Calu3 (cell line): ENCODE results near the gene CFAP300. TPM values are rescaled to one million over a fixed set of nuclear protein-coding genes. Genes with fewer than 3 reads are reported as not detected.

Source experiments
- BruUV-seq: library from RNA; stranded (reverse); fragments of 400-500 nt; replicated peaks from 2 replicates; lab custom pipeline; 2021; lab: Mats Ljungman, UMichigan
- CTCF ChIA-PET: fragments of 300-600 bp; sonication (Branson Sonifier 250); formaldehyde crosslinking; loops from one replicate; lab custom pipeline; 2022; ENCODE audit warnings: antibody characterized with exemption; lab: Charles Lee
- DNase-seq: peaks from one replicate; pipeline ENCODE4 v3.0.0; 2022
- H3K27ac Mint-ChIP-seq: one replicate; pipeline ENCODE4 v1.8.0; 2022; ENCODE audit warnings: mixed read lengths; ENCODE audit not compliant: unreplicated experiment
- H3K27me3 Mint-ChIP-seq: one replicate; pipeline ENCODE4 v1.8.0; 2022; ENCODE audit warnings: mixed read lengths; ENCODE audit not compliant: unreplicated experiment
- H3K36me3 Mint-ChIP-seq: one replicate; pipeline ENCODE4 v1.8.0; 2022; ENCODE audit warnings: mild to moderate bottlenecking, moderate library complexity, mixed read lengths; ENCODE audit not compliant: insufficient read depth, unreplicated experiment
- H3K4me1 Mint-ChIP-seq: one replicate; pipeline ENCODE4 v1.8.0; 2022; ENCODE audit warnings: mild to moderate bottlenecking, low read depth, mixed read lengths; ENCODE audit not compliant: unreplicated experiment
- H3K4me3 Mint-ChIP-seq: one replicate; pipeline ENCODE4 v1.8.0; 2022; ENCODE audit warnings: mild to moderate bottlenecking, low read depth, moderate library complexity, mixed read lengths; ENCODE audit not compliant: unreplicated experiment
- H3K9me3 Mint-ChIP-seq: one replicate; pipeline ENCODE4 v1.8.0; 2022; ENCODE audit warnings: low read depth, mixed read lengths; ENCODE audit not compliant: unreplicated experiment
- intact Hi-C: fragments of 100-400 bp; cut with micrococcal nuclease; formaldehyde crosslinking; loops from one replicate; pipeline ENCODE4 v1.10.0; 2022; ENCODE audit not compliant: unreplicated experiment
- total RNA-seq: library from RNA; stranded (reverse); gene quantifications from 2 replicates; pipeline ENCODE4 v1.2.3, GENCODE V29; 2022
- TF ChIP-seq, protein P1 (sequence below): fragments of 200-600 bp; IDR thresholded peaks from one replicate; pipeline ENCODE4 v1.8.0; 2022; ENCODE audit warnings: antibody characterized with exemption; ENCODE audit not compliant: unreplicated experiment

The CFAP300 gene
- total RNA-seq, 1 experiment from 2014 or later: 2.9 TPM

- Mint-ChIP-seq H3K9me3 (no peaks in the 10 kb centered on the region), H3K4me3 (peak overlapping the region; percentile 15), H3K4me1 (peaks cover 43% of the 10 kb centered on the region), H3K36me3 (peaks cover 24% of the 10 kb centered on the region), H3K27me3 (no peaks in the 10 kb centered on the region), H3K27ac (peak overlapping the region; percentile 15)
- BruUV-seq: no TSS peak
- CTCF ChIA-PET: no interaction called here
- TF ChIP-seq, protein P1, sequence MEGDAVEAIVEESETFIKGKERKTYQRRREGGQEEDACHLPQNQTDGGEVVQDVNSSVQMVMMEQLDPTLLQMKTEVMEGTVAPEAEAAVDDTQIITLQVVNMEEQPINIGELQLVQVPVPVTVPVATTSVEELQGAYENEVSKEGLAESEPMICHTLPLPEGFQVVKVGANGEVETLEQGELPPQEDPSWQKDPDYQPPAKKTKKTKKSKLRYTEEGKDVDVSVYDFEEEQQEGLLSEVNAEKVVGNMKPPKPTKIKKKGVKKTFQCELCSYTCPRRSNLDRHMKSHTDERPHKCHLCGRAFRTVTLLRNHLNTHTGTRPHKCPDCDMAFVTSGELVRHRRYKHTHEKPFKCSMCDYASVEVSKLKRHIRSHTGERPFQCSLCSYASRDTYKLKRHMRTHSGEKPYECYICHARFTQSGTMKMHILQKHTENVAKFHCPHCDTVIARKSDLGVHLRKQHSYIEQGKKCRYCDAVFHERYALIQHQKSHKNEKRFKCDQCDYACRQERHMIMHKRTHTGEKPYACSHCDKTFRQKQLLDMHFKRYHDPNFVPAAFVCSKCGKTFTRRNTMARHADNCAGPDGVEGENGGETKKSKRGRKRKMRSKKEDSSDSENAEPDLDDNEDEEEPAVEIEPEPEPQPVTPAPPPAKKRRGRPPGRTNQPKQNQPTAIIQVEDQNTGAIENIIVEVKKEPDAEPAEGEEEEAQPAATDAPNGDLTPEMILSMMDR: no peak
- intact Hi-C loops: loop anchor here (5.0 kb wide), 1 partner anchor 38 kb away; no protein-coding TSS in a partner anchor
- DNase-seq: no peak
Observed at GRCh38 chr11:102118937-102119336, 71.7 kb downstream of the CFAP300 start.

DNA sequence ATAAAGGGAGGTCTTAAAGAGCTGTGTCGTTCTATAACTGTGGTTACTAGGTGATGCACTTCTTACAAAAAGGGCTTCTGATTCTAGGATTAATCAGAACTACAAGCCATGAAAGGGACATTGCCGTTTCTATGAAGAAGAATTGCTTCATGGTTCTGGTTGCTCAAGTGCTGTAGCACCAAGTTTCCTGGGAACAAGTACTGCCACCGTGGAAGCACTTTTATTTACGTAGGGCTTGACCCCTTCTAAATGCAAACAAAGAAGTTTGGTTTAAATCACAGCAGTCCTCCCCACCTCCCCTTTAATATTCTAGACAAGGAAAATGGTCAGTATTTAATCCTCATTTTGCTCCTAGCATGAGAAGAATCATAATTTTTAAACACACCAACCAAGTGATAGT is 72.8 kb downstream of the CFAP300 start:
- no peaks in the 10 kb centered on the region for H3K9me3 Mint-ChIP-seq
- H3K4me3 Mint-ChIP-seq: peak overlapping the region; percentile 39
- CTCF ChIA-PET: interaction anchor here (0.6 to 1.8 kb wide), 2 partner anchors 52 to 112 kb away, joined by 6 to 7 read pairs; no protein-coding TSS in a partner anchor
- intact Hi-C loops: loop anchor here (5.0 kb wide), 1 partner anchor 37 kb away; no protein-coding TSS in a partner anchor
- H3K27ac Mint-ChIP-seq: peak overlapping the region; percentile 71
- peaks cover 20% of the 10 kb centered on the region for H3K36me3 Mint-ChIP-seq
- peaks cover 38% of the 10 kb centered on the region for H3K4me1 Mint-ChIP-seq
- BruUV-seq: no TSS peak
- H3K27me3 Mint-ChIP-seq: no peaks in the 10 kb centered on the region
- DNase-seq: no peak
- TF ChIP-seq, protein P1: no peak

- H3K4me1 Mint-ChIP-seq: peaks cover 34% of the 10 kb centered on the region
- no peaks in the 10 kb centered on the region for H3K9me3 Mint-ChIP-seq
- no TSS peak for BruUV-seq
- intact Hi-C loops: no loop called here
- no peaks in the 10 kb centered on the region for H3K27me3 Mint-ChIP-seq
- H3K4me3 Mint-ChIP-seq: peak overlapping the region; percentile 39
- H3K27ac Mint-ChIP-seq: peak overlapping the region; percentile 71
- CTCF ChIA-PET: interaction anchor here (0.6 to 1.8 kb wide), 3 partner anchors 21 to 113 kb away, joined by 3 to 7 read pairs (median 6); no protein-coding TSS in a partner anchor
- H3K36me3 Mint-ChIP-seq: peaks cover 20% of the 10 kb centered on the region
- TF ChIP-seq, protein P1: no peak
- no peak for DNase-seq
Observed at GRCh38 chr11:102120437-102120973, 73.3 kb downstream of the CFAP300 start.

DNA sequence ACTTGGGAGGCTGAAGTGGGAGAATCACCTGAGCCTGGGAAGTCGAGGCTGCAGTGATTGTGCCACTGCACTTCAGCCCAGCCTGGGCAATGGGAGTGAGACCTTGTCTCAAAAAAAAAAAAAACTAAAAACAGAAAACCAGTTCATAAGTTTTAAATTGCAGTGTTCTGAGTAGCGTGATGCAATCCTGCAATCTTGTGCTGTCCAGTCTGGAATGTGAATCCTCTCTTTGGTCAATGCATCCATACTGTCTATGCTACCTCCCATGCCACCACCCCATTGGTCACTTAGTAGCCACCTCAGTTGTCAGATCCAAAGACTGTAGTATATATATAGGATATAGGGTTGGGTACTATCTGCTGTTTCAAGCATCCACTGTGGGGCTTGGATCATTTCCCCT is 74.1 kb downstream of the CFAP300 start:
- intact Hi-C loops: no loop called here
- no peaks in the 10 kb centered on the region for H3K9me3 Mint-ChIP-seq
- no peaks in the 10 kb centered on the region for H3K27me3 Mint-ChIP-seq
- H3K36me3 Mint-ChIP-seq: peaks cover 17% of the 10 kb centered on the region
- BruUV-seq: no TSS peak
- H3K4me1 Mint-ChIP-seq: peaks cover 25% of the 10 kb centered on the region
- TF ChIP-seq, protein P1: no peak
- no peak for DNase-seq
- CTCF ChIA-PET: interaction anchor here (0.7 kb wide), 1 partner anchor 20 kb away, joined by 3 read pairs; no protein-coding TSS in a partner anchor
- H3K27ac Mint-ChIP-seq: no peak overlapping the region
- no peak overlapping the region for H3K4me3 Mint-ChIP-seq

Other genes starting within 250 kb of the CFAP300 start
- 3.1 and 3.8 TPM in 2 replicates for gene CEP126, start 132.4 kb upstream of the CFAP300 start, total RNA-seq
- gene ANGPTL5, start 130.9 kb upstream of the CFAP300 start, total RNA-seq: not detected in 2 replicates
- 57.5 and 64.7 TPM in 2 replicates for gene YAP1, start 63.0 kb downstream of the CFAP300 start, total RNA-seq